ENCODE results near the gene MARK2. TPM values are rescaled to one million over a fixed set of nuclear protein-coding genes. Genes with fewer than 3 reads are reported as not detected.

Gene MARK2
- total RNA-seq, 4 donors from 2014 or later: 66.3 to 78.7 (median 71.8) TPM

DNA sequence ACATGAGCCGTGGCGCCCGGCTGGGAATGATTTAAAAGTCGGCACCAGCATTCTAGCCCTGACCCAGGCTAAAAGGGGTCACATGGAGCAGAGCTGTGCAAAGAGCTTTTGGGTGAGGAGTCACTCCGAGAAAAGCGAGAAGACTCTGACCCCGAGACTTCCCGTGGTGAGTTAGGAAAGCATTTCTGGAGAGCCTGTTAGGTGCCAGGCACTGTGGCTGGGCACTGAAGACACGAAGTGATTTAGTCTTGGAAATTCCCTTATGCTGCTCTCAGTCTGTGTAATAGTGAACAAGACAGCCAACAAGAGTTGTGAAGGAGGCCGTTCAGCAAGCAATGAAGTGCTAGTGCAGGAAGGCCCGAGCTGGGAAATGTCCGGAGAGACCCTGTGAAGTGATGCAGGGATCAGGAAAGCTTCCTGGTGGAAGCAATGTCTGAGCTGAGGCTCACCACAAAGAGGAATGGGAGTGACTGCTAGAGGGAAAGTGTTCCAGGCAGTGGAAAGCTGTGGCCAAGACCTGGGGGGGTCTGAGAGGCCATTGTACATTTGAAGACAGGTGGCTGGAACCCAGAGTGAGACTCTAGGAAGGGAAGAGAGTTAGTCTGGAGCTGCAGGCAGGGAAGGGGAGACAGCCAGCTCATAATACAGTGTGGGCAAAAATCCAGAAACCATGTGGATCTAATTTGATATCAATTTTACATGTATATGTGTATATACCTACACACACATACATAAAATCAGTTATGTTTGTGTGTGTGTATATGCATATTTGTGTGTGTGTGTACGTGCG is 31.6 kb downstream of the MARK2 start:
- 39% methylated on average over 14 of the region's 14 CpGs for WGBS
- no peaks in the 10 kb centered on the region for H3K36me3 ChIP-seq
- H3K4me1 ChIP-seq: peaks cover 85% of the 10 kb centered on the region
- TF ChIP-seq POLR2AphosphoS5 (IDR thresholded peaks at IDR 0.05): no peak
- TF ChIP-seq POLR2A (IDR thresholded peaks at IDR 0.05): no peak
- TF ChIP-seq EP300 (IDR thresholded peaks at IDR 0.05): no peak
- TF ChIP-seq, protein P1, sequence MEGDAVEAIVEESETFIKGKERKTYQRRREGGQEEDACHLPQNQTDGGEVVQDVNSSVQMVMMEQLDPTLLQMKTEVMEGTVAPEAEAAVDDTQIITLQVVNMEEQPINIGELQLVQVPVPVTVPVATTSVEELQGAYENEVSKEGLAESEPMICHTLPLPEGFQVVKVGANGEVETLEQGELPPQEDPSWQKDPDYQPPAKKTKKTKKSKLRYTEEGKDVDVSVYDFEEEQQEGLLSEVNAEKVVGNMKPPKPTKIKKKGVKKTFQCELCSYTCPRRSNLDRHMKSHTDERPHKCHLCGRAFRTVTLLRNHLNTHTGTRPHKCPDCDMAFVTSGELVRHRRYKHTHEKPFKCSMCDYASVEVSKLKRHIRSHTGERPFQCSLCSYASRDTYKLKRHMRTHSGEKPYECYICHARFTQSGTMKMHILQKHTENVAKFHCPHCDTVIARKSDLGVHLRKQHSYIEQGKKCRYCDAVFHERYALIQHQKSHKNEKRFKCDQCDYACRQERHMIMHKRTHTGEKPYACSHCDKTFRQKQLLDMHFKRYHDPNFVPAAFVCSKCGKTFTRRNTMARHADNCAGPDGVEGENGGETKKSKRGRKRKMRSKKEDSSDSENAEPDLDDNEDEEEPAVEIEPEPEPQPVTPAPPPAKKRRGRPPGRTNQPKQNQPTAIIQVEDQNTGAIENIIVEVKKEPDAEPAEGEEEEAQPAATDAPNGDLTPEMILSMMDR (IDR thresholded peaks at IDR 0.05): no peak
- H3K27ac ChIP-seq: peak overlapping the region; percentile 77
- DNase-seq (ENCODE audit: low spot score in 2 of 2): no peak
- no peaks in the 10 kb centered on the region for H3K9me3 ChIP-seq
- H3K27me3 ChIP-seq: no peaks in the 10 kb centered on the region
- no peak overlapping the region for H3K4me3 ChIP-seq

DNA sequence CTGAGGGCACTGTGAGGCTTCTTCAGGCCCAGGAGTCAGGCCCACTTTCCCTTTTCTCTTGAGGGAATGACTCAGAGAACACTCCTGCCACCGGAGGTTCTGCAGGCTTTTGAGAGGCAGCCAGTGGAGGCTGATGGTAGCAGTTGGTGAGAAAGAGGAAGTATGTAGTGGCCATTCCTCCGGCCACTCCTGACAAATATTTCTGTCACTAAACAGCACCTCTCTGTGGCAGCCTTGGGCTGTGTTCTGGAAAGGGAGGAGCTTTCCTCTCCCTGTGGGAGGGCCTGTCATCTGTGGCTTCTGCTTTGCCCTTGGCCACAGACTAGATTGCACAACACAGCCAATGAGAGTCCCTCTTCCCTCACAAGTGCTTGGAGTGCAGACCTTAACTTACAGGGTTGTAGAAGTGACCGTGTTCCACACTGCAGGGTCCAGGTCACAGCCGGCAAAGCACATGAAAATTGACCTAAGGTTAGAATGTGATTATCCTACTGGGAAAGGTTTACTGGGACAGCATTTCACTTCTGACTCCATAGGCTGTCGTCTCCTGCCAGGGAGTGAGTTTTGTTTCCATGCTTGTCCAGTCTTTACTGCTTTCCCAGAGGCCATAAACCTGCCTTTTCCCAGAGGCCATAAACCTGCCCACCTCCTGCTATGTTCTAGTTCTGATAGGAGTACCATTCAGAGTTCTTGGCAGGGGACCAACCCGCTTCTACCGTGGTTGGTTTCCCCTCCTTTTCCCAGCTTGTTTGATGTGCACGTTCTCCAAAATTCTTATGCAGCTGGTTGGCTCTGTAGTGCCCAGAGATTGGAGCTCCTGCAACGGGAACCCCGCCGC is 33.3 kb downstream of the MARK2 start:
- no peaks in the 10 kb centered on the region for H3K27me3 ChIP-seq
- 14% methylated on average over 11 of the region's 11 CpGs for WGBS
- TF ChIP-seq POLR2A (IDR thresholded peaks at IDR 0.05) (no peak), POLR2AphosphoS5 (IDR thresholded peaks at IDR 0.05) (peak in 2 of 3 donors; percentile 62 to 70)
- TF ChIP-seq, protein P1 (IDR thresholded peaks at IDR 0.05): peak; percentile 21 to 44
- peak overlapping the region; percentile 3 for H3K4me3 ChIP-seq
- peak overlapping the region; percentile 62 for H3K27ac ChIP-seq
- peaks cover 4% of the 10 kb centered on the region for H3K36me3 ChIP-seq
- DNase-seq (ENCODE audit: low spot score in 2 of 2): peak; percentile 89 to 90
- H3K4me1 ChIP-seq: peaks cover 73% of the 10 kb centered on the region
- no peaks in the 10 kb centered on the region for H3K9me3 ChIP-seq

DNA sequence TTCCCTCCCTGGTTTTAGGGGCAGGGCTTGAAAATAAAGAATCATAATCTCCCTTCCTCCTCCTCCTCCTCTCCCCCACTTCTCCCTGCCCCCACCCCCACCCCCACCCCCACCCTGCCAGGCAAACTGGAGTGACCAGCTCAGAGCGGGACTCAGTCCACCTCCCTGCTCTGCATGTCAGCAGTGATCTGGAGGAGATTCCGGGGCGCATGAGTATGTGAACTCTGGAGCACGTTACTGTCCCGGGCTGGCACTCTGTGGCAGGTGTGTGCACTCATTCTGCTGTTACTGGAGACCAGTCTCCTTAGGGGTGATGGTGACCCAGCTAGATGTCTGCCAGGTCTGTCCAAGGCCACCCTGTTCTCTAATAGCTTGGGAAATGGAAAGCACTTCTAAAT is 33.9 kb downstream of the MARK2 start:
- Histone ChIP-seq H3K27me3 (no peaks in the 10 kb centered on the region), H3K9me3 (no peaks in the 10 kb centered on the region), H3K4me3 (no peak overlapping the region), H3K4me1 (peaks cover 79% of the 10 kb centered on the region), H3K27ac (peak overlapping the region; percentile 62), H3K36me3 (peaks cover 4% of the 10 kb centered on the region)
- 20% methylated on average over 1 of the region's 5 CpGs for WGBS
- DNase-seq (ENCODE audit: low spot score in 2 of 2): no peak
- TF ChIP-seq EP300 (IDR thresholded peaks at IDR 0.05): no peak

DNA sequence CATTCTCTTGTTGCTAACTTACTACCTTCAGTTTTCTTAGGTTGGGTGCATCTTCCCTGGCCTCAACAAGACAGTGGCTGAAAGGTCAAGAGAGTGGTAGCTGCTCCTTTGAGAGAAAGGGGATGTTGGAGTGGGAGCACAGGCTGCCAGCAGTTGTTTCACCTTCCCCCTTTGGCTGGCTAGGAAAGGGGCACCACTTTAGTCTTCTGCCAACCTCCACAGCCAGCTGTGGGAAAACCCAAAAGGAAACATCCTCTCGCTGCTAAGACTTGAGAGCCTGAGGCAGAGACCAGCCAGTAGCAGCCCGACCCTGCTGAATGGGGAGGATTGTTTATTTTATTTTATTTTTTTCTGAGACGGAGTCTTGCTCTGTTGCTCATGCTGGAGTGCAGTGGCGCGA is 34.4 kb downstream of the MARK2 start:
- no peak overlapping the region for H3K4me3 ChIP-seq
- WGBS: 63% methylated on average over 5 of the region's 5 CpGs
- TF ChIP-seq POLR2AphosphoS5 (IDR thresholded peaks at IDR 0.05): no peak
- TF ChIP-seq EP300 (IDR thresholded peaks at IDR 0.05): no peak
- TF ChIP-seq, protein P1 (IDR thresholded peaks at IDR 0.05): no peak
- no peak for TF ChIP-seq POLR2A (IDR thresholded peaks at IDR 0.05)
- peaks cover 4% of the 10 kb centered on the region for H3K36me3 ChIP-seq
- no peak for DNase-seq (ENCODE audit: low spot score in 2 of 2)
- peak overlapping the region; percentile 62 for H3K27ac ChIP-seq
- no peaks in the 10 kb centered on the region for H3K27me3 ChIP-seq
- H3K9me3 ChIP-seq: no peaks in the 10 kb centered on the region
- H3K4me1 ChIP-seq: peaks cover 77% of the 10 kb centered on the region

DNA sequence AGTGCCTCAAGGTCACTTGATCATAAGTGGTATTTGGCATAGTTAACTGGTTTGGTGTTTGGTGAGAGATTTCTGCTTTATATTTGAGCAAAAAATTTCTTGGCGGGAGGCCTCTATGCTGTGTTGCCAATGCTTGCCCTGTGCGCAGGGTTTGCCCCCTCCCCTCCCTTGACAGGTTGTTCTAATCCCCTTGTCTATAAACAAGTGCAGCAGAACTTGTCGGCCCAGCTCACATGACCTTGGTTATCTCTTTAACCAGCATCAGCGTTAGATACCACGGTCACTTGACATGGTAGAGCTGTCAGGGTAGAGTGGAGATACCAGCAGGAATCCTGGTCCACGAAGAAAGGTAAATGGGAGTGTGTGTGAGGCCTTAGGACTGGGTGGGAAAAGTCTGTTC is 35.6 kb downstream of the MARK2 start:
- peaks cover 72% of the 10 kb centered on the region for H3K4me1 ChIP-seq
- no peak for TF ChIP-seq POLR2A (IDR thresholded peaks at IDR 0.05)
- WGBS: 49% methylated on average over 6 of the region's 6 CpGs

DNA sequence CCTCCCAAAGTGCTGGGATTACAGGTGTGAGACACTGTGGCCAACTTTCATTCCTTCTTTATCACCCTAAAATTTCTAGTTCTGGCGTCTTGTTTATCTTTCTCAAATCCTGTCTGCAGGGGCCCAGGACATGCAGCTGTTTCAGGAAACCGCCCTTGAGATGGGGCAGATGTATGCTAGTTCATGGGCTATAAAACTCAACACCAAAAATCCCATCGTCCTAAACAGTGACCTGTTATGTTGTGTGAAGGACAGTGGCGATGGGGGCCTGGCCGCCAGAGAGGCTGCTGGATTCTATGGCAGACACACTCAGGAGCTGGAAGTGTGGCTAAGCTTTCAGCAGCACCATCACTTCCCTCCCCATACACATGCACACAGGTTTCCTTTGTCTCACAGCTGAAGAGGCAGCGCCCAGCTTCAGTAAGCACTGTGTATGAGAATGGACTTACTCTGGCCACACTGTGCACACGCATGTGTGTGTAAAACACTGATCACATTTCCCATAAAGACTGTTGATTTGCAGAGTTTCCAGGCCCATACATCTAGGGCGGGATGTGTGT is 36.7 kb downstream of the MARK2 start:
- H3K4me1 ChIP-seq: peaks cover 72% of the 10 kb centered on the region
- no peaks in the 10 kb centered on the region for H3K9me3 ChIP-seq
- no peaks in the 10 kb centered on the region for H3K27me3 ChIP-seq
- WGBS: 89% methylated on average over 6 of the region's 8 CpGs
- no peak overlapping the region for H3K27ac ChIP-seq
- H3K36me3 ChIP-seq: peaks cover 4% of the 10 kb centered on the region
- DNase-seq (ENCODE audit: low spot score in 2 of 2): no peak
- no peak overlapping the region for H3K4me3 ChIP-seq
- TF ChIP-seq POLR2A (IDR thresholded peaks at IDR 0.05) (no peak), EP300 (IDR thresholded peaks at IDR 0.05) (no peak), POLR2AphosphoS5 (IDR thresholded peaks at IDR 0.05) (no peak)

More for the DNA sequence above, 35.6 kb downstream of the MARK2 start:
- H3K36me3 ChIP-seq: peaks cover 4% of the 10 kb centered on the region
- H3K27me3 ChIP-seq: no peaks in the 10 kb centered on the region
- peak overlapping the region; percentile 24 for H3K27ac ChIP-seq
- DNase-seq (ENCODE audit: low spot score in 2 of 2): no peak
- H3K4me3 ChIP-seq: no peak overlapping the region
- no peaks in the 10 kb centered on the region for H3K9me3 ChIP-seq
